ENCODE results near the gene PARP4. TPM values are rescaled to one million over a fixed set of nuclear protein-coding genes. Genes with fewer than 3 reads are reported as not detected.
"Not testable (repeated sequence)": the region's sequence is repeated elsewhere in the genome, so short reads cannot be mapped to it uniquely, and the experiment has no call there.

PARP4 gene
- total and polyA plus RNA-seq, 4 experiments from 2014 or later: 51.0 to 92.9 (median 77.7) TPM

DNA sequence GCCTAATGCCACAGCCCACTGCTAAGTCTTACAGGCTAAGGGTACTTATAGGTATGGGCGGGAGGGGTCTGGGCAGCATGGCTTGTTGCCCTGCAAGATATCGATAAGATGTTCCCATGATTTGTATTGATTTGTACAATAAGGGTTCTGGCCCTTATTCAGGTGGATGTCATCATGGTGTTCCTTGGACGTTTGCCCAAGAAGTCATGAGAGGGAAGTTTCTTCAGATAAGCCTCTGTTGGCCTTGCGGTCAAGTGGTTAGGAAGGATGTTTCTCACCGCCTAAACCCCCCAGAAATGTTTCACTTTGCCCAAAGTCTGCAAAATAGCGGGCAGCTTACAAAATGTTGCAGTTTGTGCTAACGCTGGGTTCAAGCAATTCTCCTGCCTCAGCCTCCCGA is 7.3 kb downstream of the PARP4 start:
- CTCF ChIA-PET (ENCODE audit: partially characterized antibody): no interaction called here
- H3K4me3 ChIP-seq (ENCODE audit: low read length in 2 of 2): no peak overlapping the region
- Mint-ChIP-seq H3K4me1 (peaks cover 17 to 62% (median 25%) of the 10 kb centered on the region in 4 donors), H3K36me3 (peaks cover 28 to 47% of the 10 kb centered on the region in 2 donors), H3K9me3 (peaks cover 0 to 1% (median 0%) of the 10 kb centered on the region in 8 donors), H3K27ac (no peak overlapping the region), H3K27me3 (no peaks in the 10 kb centered on the region), H3K4me3 (no peak overlapping the region)
- DNase-seq: no peak
- no peaks in the 10 kb centered on the region for H3K27me3 ChIP-seq (ENCODE audit: insufficient read depth, low read length)
- intact Hi-C loops (cut with micrococcal nuclease): no loop called here
- POLR2A ChIA-PET (ENCODE audit: partially characterized antibody): no interaction called here
- no peak overlapping the region for H3K27ac ChIP-seq (ENCODE audit: low read depth, low read length)
- H3K36me3 ChIP-seq (ENCODE audit: insufficient read depth, low read length): peaks cover 16% of the 10 kb centered on the region
- H3K4me1 ChIP-seq (ENCODE audit: insufficient read depth, low read length): peaks cover 6% of the 10 kb centered on the region
- no peaks in the 10 kb centered on the region for H3K9me3 ChIP-seq (ENCODE audit: control insufficient read depth in 1 of 2, low read length in 2 of 2)

- H3K4me3 Mint-ChIP-seq: no peak overlapping the region
- H3K9me3 Mint-ChIP-seq: peaks cover 0 to 1% (median 0%) of the 10 kb centered on the region in 8 donors
- CTCF ChIA-PET (ENCODE audit: partially characterized antibody): no interaction called here
- Histone ChIP-seq H3K4me1 (ENCODE audit: insufficient read depth, low read length) (no peaks in the 10 kb centered on the region), H3K27me3 (ENCODE audit: insufficient read depth, low read length) (no peaks in the 10 kb centered on the region), H3K27ac (ENCODE audit: low read depth, low read length) (no peak overlapping the region), H3K4me3 (ENCODE audit: low read length in 2 of 2) (no peak overlapping the region), H3K9me3 (ENCODE audit: control insufficient read depth in 1 of 2, low read length in 2 of 2) (no peaks in the 10 kb centered on the region), H3K36me3 (ENCODE audit: insufficient read depth, low read length) (peaks cover 16% of the 10 kb centered on the region)
- no peak for DNase-seq
- POLR2A ChIA-PET (ENCODE audit: partially characterized antibody): no interaction called here
- H3K36me3 Mint-ChIP-seq: peaks cover 28 to 56% of the 10 kb centered on the region in 2 donors
- intact Hi-C loops (cut with micrococcal nuclease): no loop called here
- H3K27ac Mint-ChIP-seq: peak overlapping the region in 2 of 7 donors; percentile 57 to 65
- no peaks in the 10 kb centered on the region for H3K27me3 Mint-ChIP-seq
- H3K4me1 Mint-ChIP-seq: peaks cover 15 to 47% (median 24%) of the 10 kb centered on the region in 4 donors
Measured at GRCh38 chr13:24503379-24503696, 9.2 kb downstream of the PARP4 start.

DNA sequence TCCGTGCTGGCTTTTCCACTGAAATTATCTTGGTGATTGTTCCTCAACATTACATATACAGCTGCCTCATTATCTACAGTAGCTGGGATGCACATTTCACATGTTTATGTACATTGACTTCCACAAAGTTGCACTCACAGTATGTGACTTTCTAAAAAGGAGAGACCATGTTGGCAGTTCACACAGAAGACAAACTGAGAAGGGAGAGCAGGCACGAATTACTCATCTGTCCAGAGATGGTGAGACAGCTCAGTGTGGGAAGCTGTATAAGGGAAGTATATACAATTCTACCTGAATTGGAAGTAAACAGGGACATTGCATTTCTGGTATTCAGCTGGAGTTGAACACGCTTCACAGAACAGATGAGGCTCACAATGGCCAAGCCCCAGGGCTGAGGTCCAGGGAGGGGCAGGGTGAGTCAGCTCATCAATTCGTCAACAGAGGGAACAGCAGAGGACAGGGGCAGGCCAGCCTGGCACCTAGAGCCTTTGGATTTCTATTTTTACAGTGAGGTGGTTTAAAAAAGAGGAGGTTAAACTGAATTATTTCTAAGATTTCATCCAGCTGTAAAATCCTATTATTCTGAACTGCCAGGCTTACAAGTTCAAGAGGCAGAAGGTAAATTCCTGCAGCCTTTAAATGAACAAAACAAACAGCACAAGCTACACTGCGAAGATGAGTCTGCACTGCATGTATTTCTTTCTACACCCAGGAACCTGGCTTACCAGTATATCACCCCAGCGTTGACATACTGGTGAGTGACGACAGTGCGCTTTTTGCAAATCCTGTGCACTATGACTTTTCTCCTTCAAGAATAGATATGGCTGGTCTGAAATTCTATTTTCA is 9.8 kb downstream of the PARP4 start:
- H3K27me3 ChIP-seq (ENCODE audit: insufficient read depth, low read length): no peaks in the 10 kb centered on the region
- Mint-ChIP-seq H3K9me3 (peaks cover 0 to 1% (median 0%) of the 10 kb centered on the region in 8 donors), H3K27ac (peak overlapping the region in 3 of 7 donors; percentile 4 to 65 (median 57)), H3K36me3 (peaks cover 27 to 56% of the 10 kb centered on the region in 2 donors), H3K4me1 (peaks cover 13 to 41% (median 20%) of the 10 kb centered on the region in 4 donors), H3K4me3 (no peak overlapping the region), H3K27me3 (no peaks in the 10 kb centered on the region)
- H3K4me1 ChIP-seq (ENCODE audit: insufficient read depth, low read length): no peaks in the 10 kb centered on the region
- intact Hi-C loops (cut with micrococcal nuclease): no loop called here
- CTCF ChIA-PET (ENCODE audit: partially characterized antibody): no interaction called here
- no peak for DNase-seq
- peaks cover 17% of the 10 kb centered on the region for H3K36me3 ChIP-seq (ENCODE audit: insufficient read depth, low read length)
- POLR2A ChIA-PET (ENCODE audit: partially characterized antibody): no interaction called here
- no peak overlapping the region for H3K27ac ChIP-seq (ENCODE audit: low read depth, low read length)
- no peak overlapping the region for H3K4me3 ChIP-seq (ENCODE audit: low read length in 2 of 2)
- H3K9me3 ChIP-seq (ENCODE audit: control insufficient read depth in 1 of 2, low read length in 2 of 2): no peaks in the 10 kb centered on the region

GRCh38 chr13:24500977-24501376 is 11.6 kb downstream of the PARP4 start:
- H3K9me3 Mint-ChIP-seq: no peaks in the 10 kb centered on the region
- intact Hi-C loops (cut with micrococcal nuclease): no loop called here
- H3K27ac Mint-ChIP-seq: peak overlapping the region in 1 of 7 donors; percentile 15
- Histone ChIP-seq H3K27ac (ENCODE audit: low read depth, low read length) (no peak overlapping the region), H3K4me1 (ENCODE audit: insufficient read depth, low read length) (no peaks in the 10 kb centered on the region), H3K4me3 (ENCODE audit: low read length in 2 of 2) (no peak overlapping the region), H3K27me3 (ENCODE audit: insufficient read depth, low read length) (no peaks in the 10 kb centered on the region), H3K36me3 (ENCODE audit: insufficient read depth, low read length) (peaks cover 28% of the 10 kb centered on the region), H3K9me3 (ENCODE audit: control insufficient read depth in 1 of 2, low read length in 2 of 2) (no peaks in the 10 kb centered on the region)
- no peak overlapping the region for H3K4me3 Mint-ChIP-seq
- DNase-seq: no peak
- H3K36me3 Mint-ChIP-seq: peaks cover 36 to 65% of the 10 kb centered on the region in 2 donors
- H3K4me1 Mint-ChIP-seq: peaks cover 11 to 30% (median 15%) of the 10 kb centered on the region in 4 donors
- CTCF ChIA-PET (ENCODE audit: partially characterized antibody): no interaction called here
- H3K27me3 Mint-ChIP-seq: no peaks in the 10 kb centered on the region
- POLR2A ChIA-PET (ENCODE audit: partially characterized antibody): no interaction called here

GRCh38 chr13:24497742-24498141 is 14.8 kb downstream of the PARP4 start:
- Mint-ChIP-seq H3K27ac (no peak overlapping the region), H3K4me1 (peaks cover 5 to 12% (median 7%) of the 10 kb centered on the region in 4 donors), H3K9me3 (no peaks in the 10 kb centered on the region), H3K36me3 (peaks cover 55 to 83% of the 10 kb centered on the region in 2 donors), H3K4me3 (no peak overlapping the region), H3K27me3 (no peaks in the 10 kb centered on the region)
- H3K4me1 ChIP-seq (ENCODE audit: insufficient read depth, low read length): no peaks in the 10 kb centered on the region
- no peak overlapping the region for H3K4me3 ChIP-seq (ENCODE audit: low read length in 2 of 2)
- no peaks in the 10 kb centered on the region for H3K27me3 ChIP-seq (ENCODE audit: insufficient read depth, low read length)
- POLR2A ChIA-PET (ENCODE audit: partially characterized antibody): no interaction called here
- peaks cover 48% of the 10 kb centered on the region for H3K36me3 ChIP-seq (ENCODE audit: insufficient read depth, low read length)
- no peak for DNase-seq
- CTCF ChIA-PET (ENCODE audit: partially characterized antibody): no interaction called here
- no peaks in the 10 kb centered on the region for H3K9me3 ChIP-seq (ENCODE audit: control insufficient read depth in 1 of 2, low read length in 2 of 2)
- intact Hi-C loops (cut with micrococcal nuclease): no loop called here
- H3K27ac ChIP-seq (ENCODE audit: low read depth, low read length): no peak overlapping the region

- H3K27me3 ChIP-seq (ENCODE audit: insufficient read depth, low read length); DNase-seq; H3K27me3 Mint-ChIP-seq; H3K4me3 Mint-ChIP-seq; H3K9me3 Mint-ChIP-seq; H3K9me3 ChIP-seq (ENCODE audit: control insufficient read depth in 1 of 2, low read length in 2 of 2); CTCF ChIA-PET (ENCODE audit: partially characterized antibody); H3K4me3 ChIP-seq (ENCODE audit: low read length in 2 of 2); H3K4me1 ChIP-seq (ENCODE audit: insufficient read depth, low read length); H3K4me1 Mint-ChIP-seq; H3K27ac Mint-ChIP-seq; H3K27ac ChIP-seq (ENCODE audit: low read depth, low read length); POLR2A ChIA-PET (ENCODE audit: partially characterized antibody); intact Hi-C loops (cut with micrococcal nuclease): not testable (repeated sequence)
- H3K36me3 Mint-ChIP-seq: peaks cover 60 to 85% of the 10 kb centered on the region in 2 donors
- H3K36me3 ChIP-seq (ENCODE audit: insufficient read depth, low read length): peaks cover 52% of the 10 kb centered on the region
Measured at GRCh38 chr13:24496295-24496694, 16.3 kb downstream of the PARP4 start.

- H3K4me1 ChIP-seq (ENCODE audit: insufficient read depth, low read length): no peaks in the 10 kb centered on the region
- peaks cover 62% of the 10 kb centered on the region for H3K36me3 ChIP-seq (ENCODE audit: insufficient read depth, low read length)
- ChIA-PET CTCF (ENCODE audit: partially characterized antibody) (interaction anchor here (1.2 kb wide), 1 partner anchor 14 kb away, joined by 3 read pairs; no protein-coding TSS in a partner anchor), POLR2A (ENCODE audit: partially characterized antibody) (interaction anchor here (0.9 kb wide), 1 partner anchor 16 kb away, joined by 3 read pairs; no protein-coding TSS in a partner anchor)
- H3K36me3 Mint-ChIP-seq: peaks cover 69 to 86% of the 10 kb centered on the region in 2 donors
- H3K27me3 Mint-ChIP-seq: no peaks in the 10 kb centered on the region
- H3K27ac ChIP-seq (ENCODE audit: low read depth, low read length): no peak overlapping the region
- H3K9me3 Mint-ChIP-seq: no peaks in the 10 kb centered on the region
- intact Hi-C loops (cut with micrococcal nuclease): no loop called here
- no peaks in the 10 kb centered on the region for H3K27me3 ChIP-seq (ENCODE audit: insufficient read depth, low read length)
- H3K27ac Mint-ChIP-seq: peak overlapping the region in 1 of 7 donors; percentile 29
- no peak overlapping the region for H3K4me3 Mint-ChIP-seq
- H3K4me3 ChIP-seq (ENCODE audit: low read length in 2 of 2): no peak overlapping the region
- H3K9me3 ChIP-seq (ENCODE audit: control insufficient read depth in 1 of 2, low read length in 2 of 2): no peaks in the 10 kb centered on the region
- no peak for DNase-seq
- H3K4me1 Mint-ChIP-seq: no peaks in the 10 kb centered on the region
Measured at GRCh38 chr13:24495151-24495729, 17.3 kb downstream of the PARP4 start.
